WTC11 (cell line): ENCODE results near the gene RAB1B. TPM values are rescaled to one million over a fixed set of nuclear protein-coding genes. Genes with fewer than 3 reads are reported as not detected.

Source experiments
- ATAC-seq: fragments of 200-7000 bp; cut with Tn5 transposase; 2 replicates; pipeline ENCODE4 v1.10.0; 2021; ENCODE audit warnings: mild to moderate bottlenecking, moderate library complexity
- CTCF ChIA-PET: fragments of 300-600 bp; sonication (Branson Sonifier 250); formaldehyde crosslinking; loops from one replicate; lab custom pipeline; 2021; ENCODE audit warnings: antibody characterized with exemption; lab: Charles Lee
- POLR2A ChIA-PET: fragments of 350-600 bp; sonication (Branson Sonifier 250); formaldehyde crosslinking; loops from one replicate; lab custom pipeline; 2021; ENCODE audit warnings: antibody characterized with exemption; lab: Charles Lee
- DNase-seq: peaks from one replicate; pipeline ENCODE4 v3.0.0; 2021; ENCODE audit warnings: low spot score
- H3K27ac Mint-ChIP-seq: 2 replicates; pipeline ENCODE4 v1.8.0; 2021; ENCODE audit warnings: mixed read lengths
- H3K27me3 Mint-ChIP-seq: 2 replicates; pipeline ENCODE4 v1.8.0; 2021; ENCODE audit warnings: low read depth, mild to moderate bottlenecking, moderate library complexity, mixed read lengths
- H3K36me3 Mint-ChIP-seq: 2 replicates; pipeline ENCODE4 v1.8.0; 2021; ENCODE audit warnings: mixed read lengths
- H3K4me1 Mint-ChIP-seq: 2 replicates; pipeline ENCODE4 v1.8.0; 2022; ENCODE audit warnings: mixed read lengths
- H3K4me3 Mint-ChIP-seq: 2 replicates; pipeline ENCODE4 v1.8.0; 2021; ENCODE audit warnings: mild to moderate bottlenecking, moderate library complexity, mixed read lengths
- H3K9me3 Mint-ChIP-seq: 2 replicates; pipeline ENCODE4 v1.8.0; 2021; ENCODE audit warnings: mixed read lengths
- ARID4B ChIP-seq: sonication (generic); formaldehyde crosslinking; IDR thresholded peaks from 2 replicates; pipeline ENCODE4 v1.8.0; 2023; ENCODE audit warnings: missing genetic modification reagents, mild to moderate bottlenecking, borderline replicate concordance
- CBFB ChIP-seq: sonication (generic); formaldehyde crosslinking; IDR thresholded peaks from 2 replicates; pipeline ENCODE4 v1.8.1; 2022; ENCODE audit warnings: mild to moderate bottlenecking, low read depth, missing genetic modification reagents
- GABPB1 ChIP-seq: sonication (generic); formaldehyde crosslinking; IDR thresholded peaks from 2 replicates; pipeline ENCODE4 v1.8.1; 2023; ENCODE audit warnings: mild to moderate bottlenecking, missing genetic modification reagents
- GTF2I ChIP-seq: fragments of 250-450 bp; sonication (Bioruptor Pico); conservative IDR thresholded peaks from 2 replicates; pipeline ENCODE4 v1.4.0; 2021; ENCODE audit warnings: mild to moderate bottlenecking
- JAZF1 ChIP-seq: fragments of 250-450 bp; sonication (Bioruptor Pico); IDR thresholded peaks from 2 replicates; pipeline ENCODE4 v1.9.0; 2021; ENCODE audit warnings: moderate library complexity, mild to moderate bottlenecking, inconsistent platforms
- NFATC4 ChIP-seq: fragments of 250-450 bp; sonication (Bioruptor Pico); IDR thresholded peaks from 2 replicates; pipeline ENCODE4 v1.9.0; 2021; ENCODE audit warnings: mild to moderate bottlenecking
- PRDM15 ChIP-seq: sonication (generic); formaldehyde crosslinking; IDR thresholded peaks from 2 replicates; pipeline ENCODE4 v1.8.0; 2022; ENCODE audit warnings: missing genetic modification reagents
- PRRX2 ChIP-seq: fragments of 250-450 bp; sonication (Bioruptor Pico); IDR thresholded peaks from 2 replicates; pipeline ENCODE4 v1.8.0; 2021; ENCODE audit warnings: mild to moderate bottlenecking
- SP1 ChIP-seq: sonication (generic); formaldehyde crosslinking; conservative IDR thresholded peaks from 2 replicates; pipeline ENCODE4 v1.8.1; 2022; ENCODE audit warnings: missing genetic modification reagents
- TEAD1 ChIP-seq: sonication (generic); formaldehyde crosslinking; IDR thresholded peaks from 2 replicates; pipeline ENCODE4 v1.8.0; 2022; ENCODE audit warnings: mild to moderate bottlenecking, missing genetic modification reagents
- ZNF263 ChIP-seq: sonication (generic); formaldehyde crosslinking; IDR thresholded peaks from 2 replicates; pipeline ENCODE4 v1.8.1; 2022; ENCODE audit warnings: low read depth, mild to moderate bottlenecking, moderate library complexity, missing genetic modification reagents
- ZNF317 ChIP-seq: sonication (generic); formaldehyde crosslinking; IDR thresholded peaks from 2 replicates; pipeline ENCODE4 v1.8.1; 2023; ENCODE audit warnings: low read depth, mild to moderate bottlenecking, moderate library complexity, missing genetic modification reagents, borderline replicate concordance
- ZNF396 ChIP-seq: fragments of 250-450 bp; sonication (Bioruptor Pico); IDR thresholded peaks from 2 replicates; pipeline ENCODE4 v1.8.0; 2021; ENCODE audit warnings: mild to moderate bottlenecking, moderate library complexity, borderline replicate concordance
- ZNF423 ChIP-seq: fragments of 250-450 bp; sonication (Bioruptor Pico); IDR thresholded peaks from 2 replicates; pipeline ENCODE4 v2.1.2; 2022; ENCODE audit warnings: mild to moderate bottlenecking, moderate library complexity
- total RNA-seq: library from RNA; stranded (reverse); gene quantifications from 3 replicates; pipeline ENCODE4 v1.2.3, GENCODE V29; 2021
- TF ChIP-seq, protein P1 (sequence below): fragments of 250-450 bp; sonication (Bioruptor Pico); IDR thresholded peaks from 2 replicates; pipeline ENCODE4 v1.9.0; 2021; ENCODE audit warnings: moderate library complexity, mild to moderate bottlenecking, inconsistent platforms, borderline replicate concordance
- TF ChIP-seq, protein P2 (sequence below): fragments of 250-450 bp; sonication (Bioruptor Pico); IDR thresholded peaks from 2 replicates; pipeline ENCODE4 v1.9.0; 2021; ENCODE audit warnings: mild to moderate bottlenecking, borderline replicate concordance

RAB1B gene
- total RNA-seq, 1 experiment from 2014 or later = 125 TPM

GRCh38 chr11:66324664-66325063, 56.2 kb downstream of the RAB1B start:
- Mint-ChIP-seq H3K27ac (no peak overlapping the region), H3K9me3 (peaks cover 15% of the 10 kb centered on the region), H3K4me3 (no peak overlapping the region), H3K36me3 (peaks cover 8% of the 10 kb centered on the region), H3K4me1 (peaks cover 15% of the 10 kb centered on the region), H3K27me3 (peaks cover 19% of the 10 kb centered on the region)
- ChIA-PET POLR2A (interaction anchor here (0.7 to 1.7 kb wide), 2 partner anchors 12 to 57 kb away, joined by 3 to 8 read pairs; no protein-coding TSS in a partner anchor), CTCF (interaction anchor here (1.0 to 2.1 kb wide), 2 partner anchors 12 to 42 kb away, joined by 3 to 27 read pairs; no protein-coding TSS in a partner anchor)
- no peak for DNase-seq
- ATAC-seq = no peak
- TF ChIP-seq ZNF263 (CRISPR knock-in tag) (no peak), ZNF396 (no peak), PRDM15 (CRISPR knock-in tag) (no peak), NFATC4 (CRISPR knock-in tag) (no peak), ZNF423 (CRISPR knock-in tag) (no peak), TEAD1 (CRISPR knock-in tag) (no peak), SP1 (no peak), PRRX2 (CRISPR knock-in tag) (no peak), ARID4B (CRISPR knock-in tag) (no peak), GABPB1 (CRISPR knock-in tag) (no peak), ZNF317 (CRISPR knock-in tag) (no peak), GTF2I (no peak)
- TF ChIP-seq, protein P1, sequence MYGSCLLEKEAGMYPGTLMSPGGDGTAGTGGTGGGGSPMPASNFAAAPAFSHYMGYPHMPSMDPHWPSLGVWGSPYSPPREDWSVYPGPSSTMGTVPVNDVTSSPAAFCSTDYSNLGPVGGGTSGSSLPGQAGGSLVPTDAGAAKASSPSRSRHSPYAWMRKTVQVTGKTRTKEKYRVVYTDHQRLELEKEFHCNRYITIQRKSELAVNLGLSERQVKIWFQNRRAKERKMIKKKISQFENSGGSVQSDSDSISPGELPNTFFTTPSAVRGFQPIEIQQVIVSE (CRISPR knock-in tag) = no peak
- TF ChIP-seq, all 79 proteins: peak for 0

DNA sequence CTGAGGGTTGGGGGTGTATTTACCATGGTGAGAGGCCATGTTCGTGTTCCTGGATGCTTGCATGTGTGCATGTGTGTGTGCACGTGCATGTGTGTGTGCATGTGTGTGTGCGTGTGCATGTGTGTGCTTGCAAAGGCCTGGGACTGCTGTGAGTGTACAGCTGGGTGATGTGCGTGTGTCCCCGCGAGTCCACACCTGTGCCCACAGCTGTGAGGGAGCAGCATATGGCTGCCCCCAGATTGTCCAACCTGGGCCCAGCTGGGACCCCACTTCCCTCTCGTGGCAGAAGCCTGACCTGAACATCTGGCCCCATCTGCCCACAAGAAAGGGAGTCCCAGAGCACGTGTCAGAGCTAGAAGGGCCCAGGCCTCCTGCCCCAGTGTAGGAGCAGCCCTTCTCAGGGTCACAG, 56.8 kb downstream of the RAB1B start:
- TF ChIP-seq, protein P2, sequence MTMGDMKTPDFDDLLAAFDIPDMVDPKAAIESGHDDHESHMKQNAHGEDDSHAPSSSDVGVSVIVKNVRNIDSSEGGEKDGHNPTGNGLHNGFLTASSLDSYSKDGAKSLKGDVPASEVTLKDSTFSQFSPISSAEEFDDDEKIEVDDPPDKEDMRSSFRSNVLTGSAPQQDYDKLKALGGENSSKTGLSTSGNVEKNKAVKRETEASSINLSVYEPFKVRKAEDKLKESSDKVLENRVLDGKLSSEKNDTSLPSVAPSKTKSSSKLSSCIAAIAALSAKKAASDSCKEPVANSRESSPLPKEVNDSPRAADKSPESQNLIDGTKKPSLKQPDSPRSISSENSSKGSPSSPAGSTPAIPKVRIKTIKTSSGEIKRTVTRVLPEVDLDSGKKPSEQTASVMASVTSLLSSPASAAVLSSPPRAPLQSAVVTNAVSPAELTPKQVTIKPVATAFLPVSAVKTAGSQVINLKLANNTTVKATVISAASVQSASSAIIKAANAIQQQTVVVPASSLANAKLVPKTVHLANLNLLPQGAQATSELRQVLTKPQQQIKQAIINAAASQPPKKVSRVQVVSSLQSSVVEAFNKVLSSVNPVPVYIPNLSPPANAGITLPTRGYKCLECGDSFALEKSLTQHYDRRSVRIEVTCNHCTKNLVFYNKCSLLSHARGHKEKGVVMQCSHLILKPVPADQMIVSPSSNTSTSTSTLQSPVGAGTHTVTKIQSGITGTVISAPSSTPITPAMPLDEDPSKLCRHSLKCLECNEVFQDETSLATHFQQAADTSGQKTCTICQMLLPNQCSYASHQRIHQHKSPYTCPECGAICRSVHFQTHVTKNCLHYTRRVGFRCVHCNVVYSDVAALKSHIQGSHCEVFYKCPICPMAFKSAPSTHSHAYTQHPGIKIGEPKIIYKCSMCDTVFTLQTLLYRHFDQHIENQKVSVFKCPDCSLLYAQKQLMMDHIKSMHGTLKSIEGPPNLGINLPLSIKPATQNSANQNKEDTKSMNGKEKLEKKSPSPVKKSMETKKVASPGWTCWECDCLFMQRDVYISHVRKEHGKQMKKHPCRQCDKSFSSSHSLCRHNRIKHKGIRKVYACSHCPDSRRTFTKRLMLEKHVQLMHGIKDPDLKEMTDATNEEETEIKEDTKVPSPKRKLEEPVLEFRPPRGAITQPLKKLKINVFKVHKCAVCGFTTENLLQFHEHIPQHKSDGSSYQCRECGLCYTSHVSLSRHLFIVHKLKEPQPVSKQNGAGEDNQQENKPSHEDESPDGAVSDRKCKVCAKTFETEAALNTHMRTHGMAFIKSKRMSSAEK (CRISPR knock-in tag) = no peak
- no peak for TF ChIP-seq CBFB
- TF ChIP-seq JAZF1 = no peak
- no peak for DNase-seq
- Mint-ChIP-seq H3K4me1 (peaks cover 15% of the 10 kb centered on the region), H3K27ac (no peak overlapping the region), H3K27me3 (peaks cover 13% of the 10 kb centered on the region), H3K9me3 (peaks cover 8% of the 10 kb centered on the region), H3K36me3 (peaks cover 2% of the 10 kb centered on the region), H3K4me3 (no peak overlapping the region)
- no peak for ATAC-seq
- POLR2A ChIA-PET = interaction anchor here (1.7 kb wide), 1 partner anchor 13 kb away, joined by 8 read pairs; no protein-coding TSS in a partner anchor
- CTCF ChIA-PET = interaction anchor here (1.0 to 2.1 kb wide), 2 partner anchors 13 to 43 kb away, joined by 3 to 27 read pairs; no protein-coding TSS in a partner anchor
